Right atrium auricular region (tissue), 2 donors: ENCODE measurements around the gene FABP6. TPM values are rescaled to one million over a fixed set of nuclear protein-coding genes. Genes with fewer than 3 reads are reported as not detected.

Experiments used
- DNase-seq: peaks from one replicate; pipeline ENCODE4 v3.0.0-alpha.2; 2019; ENCODE audit warnings: low spot score
- H3K27ac ChIP-seq, 2 donors: fragments of 200-600 bp; sonication (generic); 1 replicate in 1 of 2; 2 replicates in 1 of 2; pipeline ENCODE4 v1.5.1; 2016 to 2019
- H3K27me3 ChIP-seq, 2 donors: fragments of 200-600 bp; sonication (generic); one replicate each; pipeline versions ENCODE4 v1.5.1 to v1.6.0; 2017 to 2019
- H3K36me3 ChIP-seq: fragments of 200-600 bp; sonication (generic); one replicate; pipeline ENCODE4 v1.5.1; 2016
- H3K4me1 ChIP-seq, 2 donors: fragments of 200-600 bp; sonication (generic); one replicate each; pipeline versions ENCODE4 v1.5.1 to v1.6.0; 2017 to 2019
- H3K4me3 ChIP-seq, 2 donors: fragments of 200-600 bp; sonication (generic); 1 replicate in 1 of 2; 2 replicates in 1 of 2; pipeline ENCODE4 v1.5.1; 2017 to 2019; ENCODE audit warnings: mild to moderate bottlenecking in 1 of 2, moderate library complexity in 1 of 2
- H3K9me3 ChIP-seq, 2 donors: fragments of 200-600 bp; sonication (generic); one replicate each; pipeline ENCODE4 v1.5.1; 2019
- CTCF ChIP-seq, 2 donors: fragments of 200-600 bp; sonication (generic); IDR thresholded peaks; one replicate each; pipeline ENCODE4 v1.5.1; 2019; ENCODE audit warnings: antibody characterized with exemption in 2 of 2
- total RNA-seq, 2 donors: library from RNA; depleted of rRNA; stranded (reverse); fragments of >200 nt; gene quantifications; one replicate each; pipeline ENCODE4 v1.1.0, GENCODE V29; 2016

Gene FABP6
- total RNA-seq, 2 donors from 2014 or later: not detected

GRCh38 chr5:160250826-160251225, 21.5 kb downstream of the FABP6 start:
- no peak for DNase-seq
- H3K36me3 ChIP-seq: peaks cover 33% of the 10 kb centered on the region
- no peak for TF ChIP-seq CTCF (IDR thresholded peaks at IDR 0.05)

GRCh38 chr5:160251406-160252155, 22.3 kb downstream of the FABP6 start:
- no peaks in the 10 kb centered on the region for H3K27me3 ChIP-seq
- H3K36me3 ChIP-seq: peaks cover 33% of the 10 kb centered on the region
- TF ChIP-seq CTCF (IDR thresholded peaks at IDR 0.05): no peak
- H3K4me3 ChIP-seq: no peak overlapping the region
- no peak overlapping the region for H3K27ac ChIP-seq
- no peaks in the 10 kb centered on the region for H3K4me1 ChIP-seq
- no peaks in the 10 kb centered on the region for H3K9me3 ChIP-seq
- DNase-seq: no peak

More at GRCh38 chr5:160250826-160251225, 21.5 kb downstream of the FABP6 start:
- H3K4me3 ChIP-seq: no peak overlapping the region
- no peaks in the 10 kb centered on the region for H3K9me3 ChIP-seq
- no peak overlapping the region for H3K27ac ChIP-seq
- H3K4me1 ChIP-seq: no peaks in the 10 kb centered on the region
- H3K27me3 ChIP-seq: no peaks in the 10 kb centered on the region

- no peaks in the 10 kb centered on the region for H3K9me3 ChIP-seq
- DNase-seq: no peak
- H3K4me1 ChIP-seq: no peaks in the 10 kb centered on the region
- TF ChIP-seq CTCF (IDR thresholded peaks at IDR 0.05): no peak
- H3K36me3 ChIP-seq: peaks cover 33% of the 10 kb centered on the region
- H3K4me3 ChIP-seq: no peak overlapping the region
- H3K27ac ChIP-seq: no peak overlapping the region
- H3K27me3 ChIP-seq: no peaks in the 10 kb centered on the region
These were observed 23.6 kb downstream of the FABP6 start for GRCh38 chr5:160252916-160253315.

- no peaks in the 10 kb centered on the region for H3K27me3 ChIP-seq
- no peaks in the 10 kb centered on the region for H3K9me3 ChIP-seq
- H3K4me1 ChIP-seq: no peaks in the 10 kb centered on the region
- no peak for DNase-seq
- H3K36me3 ChIP-seq: peaks cover 33% of the 10 kb centered on the region
- H3K4me3 ChIP-seq: no peak overlapping the region
- no peak for TF ChIP-seq CTCF (IDR thresholded peaks at IDR 0.05)
- H3K27ac ChIP-seq: no peak overlapping the region
These were observed 24.1 kb downstream of the FABP6 start for GRCh38 chr5:160253441-160253840.

DNA sequence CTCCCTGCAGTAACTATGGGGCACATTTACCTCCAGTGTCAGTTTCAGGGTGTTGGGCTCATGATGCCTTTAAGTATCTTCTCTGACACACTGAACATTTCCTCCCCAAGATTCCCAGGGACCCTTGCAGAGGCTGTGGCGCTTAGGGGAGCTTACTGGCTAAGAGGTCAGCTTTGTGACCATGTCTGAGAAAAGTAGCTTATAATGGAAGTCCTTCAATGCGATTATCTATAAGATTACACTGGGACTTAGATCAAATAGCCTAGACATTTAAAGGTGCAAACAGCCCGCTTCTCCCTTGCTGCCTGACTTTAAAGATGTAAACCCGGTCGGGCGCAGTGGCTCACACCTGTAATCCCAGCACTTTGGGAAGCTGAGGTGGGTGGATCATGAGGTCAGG, 25.4 kb downstream of the FABP6 start:
- Histone ChIP-seq H3K9me3 (no peaks in the 10 kb centered on the region), H3K36me3 (peaks cover 33% of the 10 kb centered on the region), H3K27ac (no peak overlapping the region), H3K4me1 (no peaks in the 10 kb centered on the region), H3K27me3 (no peaks in the 10 kb centered on the region), H3K4me3 (no peak overlapping the region)
- no peak for DNase-seq
- no peak for TF ChIP-seq CTCF (IDR thresholded peaks at IDR 0.05)

GRCh38 chr5:160259341-160259740, 30.0 kb downstream of the FABP6 start:
- no peak for DNase-seq
- no peaks in the 10 kb centered on the region for H3K9me3 ChIP-seq
- peaks cover 0 to 33% of the 10 kb centered on the region in 2 donors for H3K4me1 ChIP-seq
- no peak overlapping the region for H3K4me3 ChIP-seq
- peaks cover 11% of the 10 kb centered on the region for H3K36me3 ChIP-seq
- no peak overlapping the region for H3K27ac ChIP-seq
- TF ChIP-seq CTCF (IDR thresholded peaks at IDR 0.05): no peak
- no peaks in the 10 kb centered on the region for H3K27me3 ChIP-seq
